Prostate gland (tissue), 2 donors: ENCODE data around the gene BST1. TPM values are rescaled to one million over a fixed set of nuclear protein-coding genes. Genes with fewer than 3 reads are reported as not detected.
A peak's percentile ranks its signal among the peaks of the same experiment; 100 is the strongest.

ENCODE experiments used
- DNase-seq: peaks from one replicate; pipeline ENCODE4 v3.0.0-alpha.2; 2019; ENCODE audit warnings: low spot score
- H3K27ac ChIP-seq, 2 donors: fragments of 200-600 bp; sonication (generic); 2 replicates each; pipeline ENCODE4 v1.5.1; 2017 to 2019
- H3K27me3 ChIP-seq: fragments of 200-600 bp; sonication (generic); replicated peaks from 2 replicates; pipeline ENCODE4 v1.5.1; 2019; ENCODE audit not compliant: insufficient read depth
- H3K36me3 ChIP-seq, 2 donors: fragments of 200-600 bp; sonication (generic); 1 replicate in 1 of 2; 2 replicates in 1 of 2; pipeline versions ENCODE4 v1.5.1 to v1.8.1; 2017 to 2019
- H3K4me1 ChIP-seq: fragments of 200-600 bp; sonication (generic); replicated peaks from 2 replicates; pipeline ENCODE4 v1.5.1; 2019
- H3K4me3 ChIP-seq, 2 donors: fragments of 200-600 bp; sonication (generic); 2 replicates each; pipeline ENCODE4 v1.5.1; 2017 to 2019
- H3K9me3 ChIP-seq: fragments of 200-600 bp; sonication (generic); 2 replicates; pipeline ENCODE4 v1.5.1; 2017
- CTCF ChIP-seq, 4 experiments: fragments of 200-600 bp in 2 of 4; fragments of 450-650 bp in 2 of 4; sonication (generic) in 2 of 4; IDR thresholded peaks; 1 replicate in 3 of 4; 2 replicates in 1 of 4; pipeline ENCODE4 v1.5.1; 2016 to 2019; ENCODE audit warnings: antibody characterized with exemption in 4 of 4, mild to moderate bottlenecking in 2 of 4, moderate library complexity in 2 of 4
- POLR2A ChIP-seq: fragments of 450-650 bp; IDR thresholded peaks from one replicate; pipeline ENCODE4 v1.6.1; 2016; ENCODE audit warnings: antibody characterized with exemption, mild to moderate bottlenecking
- POLR2AphosphoS5 ChIP-seq: sonication (generic); formaldehyde crosslinking; IDR thresholded peaks from one replicate; pipeline ENCODE4 v1.6.1; 2017; ENCODE audit warnings: antibody characterized with exemption
- WGBS: methylation state at CpG from one replicate; pipeline ENCODE4 v1.1.5; 2018; 5-methylcytosine and 5-hydroxymethylcytosine counted together
- intact Hi-C: fragments of 100-400 bp; cut with DNase I; formaldehyde crosslinking; loops from one replicate; pipeline ENCODE4 v1.14.2; 2022
- total RNA-seq, 2 donors: library from RNA; depleted of rRNA; stranded (reverse); fragments of >200 nt; gene quantifications; one replicate each; pipeline ENCODE4 v1.1.0, GENCODE V29; 2016

BST1 gene
- total RNA-seq, 2 donors from 2014 or later: 1.1 to 2.3 TPM

GRCh38 chr4:15676899-15677298 lies 26.0 kb upstream of the BST1 start:
- WGBS: 94% methylated on average over 6 of the region's 6 CpGs
- Histone ChIP-seq H3K27me3 (no peaks in the 10 kb centered on the region), H3K9me3 (no peaks in the 10 kb centered on the region), H3K36me3 (no peaks in the 10 kb centered on the region), H3K4me3 (no peak overlapping the region), H3K4me1 (no peaks in the 10 kb centered on the region), H3K27ac (no peak overlapping the region)
- TF ChIP-seq POLR2A (no peak), POLR2AphosphoS5 (no peak), CTCF (IDR thresholded peaks at IDR 0.05) (no peak)
- DNase-seq: no peak
- intact Hi-C loops: no loop called here

DNA sequence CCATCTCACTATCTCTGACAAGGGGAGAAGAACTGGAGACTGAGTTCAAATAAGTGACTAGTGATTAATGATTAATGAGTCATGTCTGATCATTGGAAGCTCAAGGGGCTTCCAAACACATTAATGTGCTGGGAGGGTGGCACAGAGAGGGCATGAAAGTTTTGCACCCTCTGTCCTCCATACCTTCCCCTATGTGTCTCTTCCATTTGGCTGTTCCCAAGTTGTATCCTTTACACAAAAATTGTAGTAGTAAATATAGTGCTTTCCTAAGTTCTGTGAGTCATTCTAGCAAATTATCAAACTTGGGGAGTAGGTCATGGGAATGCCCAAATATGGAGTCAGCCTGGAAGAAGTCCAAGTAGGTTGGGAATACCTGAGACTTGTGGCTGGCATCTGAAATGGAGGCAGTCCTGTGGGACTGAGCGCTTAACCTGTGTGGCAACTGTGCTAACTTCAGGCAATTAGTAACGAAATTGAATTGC lies 25.3 kb upstream of the BST1 start:
- no peak for DNase-seq
- no peak for TF ChIP-seq POLR2A
- TF ChIP-seq CTCF (IDR thresholded peaks at IDR 0.05): no peak
- no peak for TF ChIP-seq POLR2AphosphoS5
- Histone ChIP-seq H3K27me3 (no peaks in the 10 kb centered on the region), H3K9me3 (no peaks in the 10 kb centered on the region), H3K4me3 (no peak overlapping the region), H3K27ac (no peak overlapping the region), H3K36me3 (no peaks in the 10 kb centered on the region), H3K4me1 (no peaks in the 10 kb centered on the region)
- WGBS: 87% methylated on average over 2 of the region's 2 CpGs
- intact Hi-C loops: no loop called here

DNA sequence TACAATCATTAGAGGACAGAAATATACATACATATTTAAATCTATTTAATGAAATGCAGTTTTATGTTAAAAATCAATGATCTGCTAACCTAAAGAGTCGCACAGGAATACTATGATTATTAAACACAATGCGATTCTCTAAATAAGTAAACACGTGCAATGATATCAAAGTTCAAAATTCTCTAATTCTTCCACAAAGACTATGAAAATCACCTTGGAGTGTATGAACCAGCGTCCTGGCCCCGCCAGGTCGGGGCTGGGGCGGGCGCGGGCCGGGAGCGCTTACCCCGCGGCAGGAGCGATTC lies 21.8 kb upstream of the BST1 start:
- peak overlapping the region; percentile 84 to 86 for H3K27ac ChIP-seq
- H3K4me1 ChIP-seq: peaks cover 3% of the 10 kb centered on the region

DNA sequence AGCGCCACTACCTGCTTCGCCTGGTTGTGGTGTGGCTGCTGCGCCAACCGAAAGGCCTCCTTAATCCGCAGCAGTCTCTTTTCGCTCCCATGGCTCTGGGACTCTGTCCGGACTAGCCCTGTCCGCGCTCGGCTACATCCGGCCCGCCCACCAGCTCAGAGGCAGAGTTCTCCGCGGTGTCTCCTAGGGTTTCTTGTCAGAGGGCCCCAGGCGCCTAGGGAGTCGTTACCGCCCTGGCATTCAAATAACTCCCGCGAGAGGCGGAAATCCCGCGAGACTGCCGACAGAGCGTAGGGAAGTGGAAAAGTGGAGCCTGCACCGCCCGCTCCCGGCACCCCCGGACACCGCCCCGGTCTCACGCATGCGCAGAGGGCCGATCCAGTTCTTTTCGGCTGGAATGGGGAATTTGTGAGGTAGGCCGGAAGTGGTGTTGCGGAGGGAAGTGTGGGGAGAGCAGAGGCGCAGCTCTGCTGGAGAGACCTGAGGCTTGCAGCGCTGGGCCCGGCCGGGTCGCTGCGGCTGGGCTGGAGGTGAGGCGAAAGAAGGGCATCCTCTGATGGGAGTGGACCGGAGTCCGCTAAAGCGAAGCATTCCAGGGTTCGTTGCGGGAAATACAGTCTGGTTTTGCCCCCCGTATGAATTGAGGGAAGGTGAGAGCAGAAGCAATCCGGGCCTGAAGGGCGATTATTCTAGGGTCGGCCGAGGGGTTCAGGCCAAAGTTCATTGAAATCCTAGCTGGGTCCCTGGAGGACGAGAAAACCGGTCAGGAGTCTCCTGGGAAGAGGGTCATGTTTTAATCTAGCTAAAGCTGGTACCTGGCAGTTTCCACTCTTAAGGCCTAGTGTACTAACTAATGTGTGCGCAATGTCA lies 21.3 kb upstream of the BST1 start, which contains the start of gene FAM200B:
Gene FAM200B, plus strand, starts transcription at position 456 of the 870 bp plus-strand sequence. CDS start 5,151 bp downstream, outside the sequence.
- no peaks in the 10 kb centered on the region for H3K36me3 ChIP-seq
- under 1% methylated on average over 52 of the region's 56 CpGs for WGBS
- no peaks in the 10 kb centered on the region for H3K27me3 ChIP-seq
- H3K9me3 ChIP-seq: no peaks in the 10 kb centered on the region
- H3K4me1 ChIP-seq: peaks cover 3% of the 10 kb centered on the region
- peak in 1 of 4 experiments; percentile 34 for TF ChIP-seq CTCF (IDR thresholded peaks at IDR 0.05)
- TF ChIP-seq POLR2AphosphoS5: peak; percentile 96
- peak; percentile 72 for TF ChIP-seq POLR2A
- H3K27ac ChIP-seq: peak within 1 kb of the TSS; percentile 84 to 86
- DNase-seq: peak; percentile 98
- peak within 1 kb of the TSS; percentile 61 to 62 for H3K4me3 ChIP-seq
- intact Hi-C loops: no loop called here

More for the DNA sequence above, 21.8 kb upstream of the BST1 start:
- under 1% methylated on average over 13 of the region's 14 CpGs for WGBS
- H3K9me3 ChIP-seq: no peaks in the 10 kb centered on the region
- intact Hi-C loops: no loop called here
- H3K27me3 ChIP-seq: no peaks in the 10 kb centered on the region
- TF ChIP-seq POLR2A (no peak), POLR2AphosphoS5 (no peak), CTCF (IDR thresholded peaks at IDR 0.05) (no peak)
- H3K36me3 ChIP-seq: no peaks in the 10 kb centered on the region
- DNase-seq: no peak
- peak overlapping the region; percentile 61 to 62 for H3K4me3 ChIP-seq
